Natural killer cell (primary cell): ENCODE measurements around the gene CDK2. TPM values are rescaled to one million over a fixed set of nuclear protein-coding genes. Genes with fewer than 3 reads are reported as not detected.

Experiments used
- ATAC-seq, 3 donors: fragments of 150-1000 bp in 2 of 3; fragments of 200-7000 bp in 1 of 3; cut with Tn5 transposase; 1 replicate in 1 of 3; 2 replicates in 2 of 3; pipeline ENCODE4 v1.10.0; 2021; ENCODE audit warnings: mild to moderate bottlenecking in 2 of 3, moderate library complexity in 2 of 3
- DNase-seq, 2 donors: peaks; one replicate each; pipeline versions ENCODE4 v3.0.0 to v3.0.0-alpha.2; 2013 to 2021; ENCODE audit warnings: mixed read lengths in 1 of 2
- H3K27ac ChIP-seq: one replicate; pipeline ENCODE4 v1.5.1; 2013; ENCODE audit warnings: mild to moderate bottlenecking, low read length
- H3K27me3 ChIP-seq: one replicate; pipeline ENCODE4 v1.6.1; 2013; ENCODE audit warnings: low read length; ENCODE audit not compliant: control insufficient read depth, insufficient read depth
- H3K36me3 ChIP-seq: one replicate; pipeline ENCODE4 v1.6.1; 2013; ENCODE audit warnings: low read length; ENCODE audit not compliant: control insufficient read depth, insufficient read depth
- H3K4me1 ChIP-seq: one replicate; pipeline ENCODE4 v1.6.1; 2013; ENCODE audit warnings: low read length; ENCODE audit not compliant: control insufficient read depth, insufficient read depth
- H3K4me3 ChIP-seq: one replicate; pipeline ENCODE4 v1.5.1; 2013; ENCODE audit warnings: low read length
- H3K9me3 ChIP-seq: one replicate; pipeline ENCODE4 v1.6.1; 2013; ENCODE audit warnings: low read length; ENCODE audit not compliant: control insufficient read depth, insufficient read depth
- H3K27ac Mint-ChIP-seq, 2 donors: one replicate each; pipeline ENCODE4 v1.8.0; 2022; ENCODE audit warnings: mild to moderate bottlenecking in 2 of 2, mixed read lengths in 2 of 2, moderate library complexity in 1 of 2
- H3K27me3 Mint-ChIP-seq, 2 donors: one replicate each; pipeline ENCODE4 v1.8.0; 2022; ENCODE audit warnings: low read depth in 2 of 2, mixed read lengths in 2 of 2
- H3K36me3 Mint-ChIP-seq: one replicate; pipeline ENCODE4 v1.8.0; 2022; ENCODE audit warnings: mixed read lengths
- H3K4me1 Mint-ChIP-seq, 2 donors: one replicate each; pipeline ENCODE4 v1.8.0; 2022; ENCODE audit warnings: mixed read lengths in 2 of 2
- H3K4me3 Mint-ChIP-seq: one replicate; pipeline ENCODE4 v1.8.0; 2022; ENCODE audit warnings: mild to moderate bottlenecking, moderate library complexity, mixed read lengths
- H3K9me3 Mint-ChIP-seq, 2 donors: one replicate each; pipeline ENCODE4 v1.8.0; 2022; ENCODE audit warnings: mixed read lengths in 2 of 2
- CTCF ChIP-seq: fragments of 200-600 bp; IDR thresholded peaks from one replicate; pipeline ENCODE4 v1.8.0; 2022; ENCODE audit warnings: antibody characterized with exemption
- WGBS: methylation state at CpG from one replicate; pipeline ENCODE4 v1.1.7; 2013; ENCODE audit warnings: missing lambda C conversion rate; ENCODE audit not compliant: insufficient coverage; 5-methylcytosine and 5-hydroxymethylcytosine counted together
- intact Hi-C: fragments of 100-400 bp; cut with micrococcal nuclease; formaldehyde crosslinking; loops from one replicate; pipeline ENCODE4 v1.14.2; 2022
- total RNA-seq, 4 donors: library from RNA; stranded (reverse); fragments of 120-200 nt in 1 of 4; gene quantifications; one replicate each; pipeline versions ENCODE4 v1.2.3 to v1.2.4, GENCODE V29; 2013 to 2022

The CDK2 gene
- total RNA-seq, 3 donors from 2014 or later (not counting 1 experiment from before 2014, with no cell fraction given) = 19.5 to 27.3 (median 27.3) TPM

GRCh38 chr12:55935738-55936151 lies 30.9 kb upstream of the CDK2 start:
- H3K27me3 Mint-ChIP-seq = no peaks in the 10 kb centered on the region
- H3K9me3 Mint-ChIP-seq = no peaks in the 10 kb centered on the region
- ATAC-seq = no peak
- WGBS = 97% methylated on average over 24 of the region's 26 CpGs
- peak overlapping the region; percentile 31 for H3K4me3 Mint-ChIP-seq
- TF ChIP-seq CTCF = no peak
- H3K27me3 ChIP-seq = no peaks in the 10 kb centered on the region
- H3K27ac Mint-ChIP-seq = peak overlapping the region in 1 of 2 donors; percentile 4
- peaks cover 33% of the 10 kb centered on the region for H3K4me1 ChIP-seq
- intact Hi-C loops = no loop called here
- H3K36me3 ChIP-seq = peaks cover 34% of the 10 kb centered on the region
- DNase-seq = peak in 1 of 2 donors; percentile 52
- H3K9me3 ChIP-seq = no peaks in the 10 kb centered on the region
- no peak overlapping the region for H3K27ac ChIP-seq
- H3K36me3 Mint-ChIP-seq = no peaks in the 10 kb centered on the region
- H3K4me3 ChIP-seq = no peak overlapping the region
- H3K4me1 Mint-ChIP-seq = peaks cover 28 to 33% of the 10 kb centered on the region in 2 donors

GRCh38 chr12:55937981-55938380 lies 28.6 kb upstream of the CDK2 start:
- Histone ChIP-seq H3K27me3 (no peaks in the 10 kb centered on the region), H3K4me3 (no peak overlapping the region), H3K27ac (no peak overlapping the region), H3K9me3 (no peaks in the 10 kb centered on the region), H3K36me3 (peaks cover 55% of the 10 kb centered on the region), H3K4me1 (peaks cover 16% of the 10 kb centered on the region)
- intact Hi-C loops = no loop called here
- H3K27ac Mint-ChIP-seq = no peak overlapping the region
- peaks cover 12% of the 10 kb centered on the region for H3K36me3 Mint-ChIP-seq
- H3K9me3 Mint-ChIP-seq = no peaks in the 10 kb centered on the region
- H3K4me3 Mint-ChIP-seq = no peak overlapping the region
- TF ChIP-seq CTCF = no peak
- ATAC-seq = no peak
- peaks cover 15 to 18% of the 10 kb centered on the region in 2 donors for H3K4me1 Mint-ChIP-seq
- no CpG with 5 or more reads among the region's 2 CpGs for WGBS
- no peak for DNase-seq
- no peaks in the 10 kb centered on the region for H3K27me3 Mint-ChIP-seq

- H3K4me1 ChIP-seq = peaks cover 11% of the 10 kb centered on the region
- ATAC-seq = no peak
- no peak overlapping the region for H3K4me3 ChIP-seq
These were observed 27.7 kb upstream of the CDK2 start for GRCh38 chr12:55938826-55939501.

More at GRCh38 chr12:55938826-55939501, 27.7 kb upstream of the CDK2 start:
- peaks cover 11 to 13% of the 10 kb centered on the region in 2 donors for H3K4me1 Mint-ChIP-seq
- peaks cover 62% of the 10 kb centered on the region for H3K36me3 ChIP-seq
- DNase-seq = no peak
- H3K27me3 Mint-ChIP-seq = no peaks in the 10 kb centered on the region
- TF ChIP-seq CTCF = no peak
- 98% methylated on average over 8 of the region's 8 CpGs for whole genome bisulfite sequencing
- H3K4me3 Mint-ChIP-seq = no peak overlapping the region
- intact Hi-C loops = no loop called here
- no peak overlapping the region for H3K27ac ChIP-seq
- H3K9me3 ChIP-seq = no peaks in the 10 kb centered on the region
- H3K27ac Mint-ChIP-seq = no peak overlapping the region
- H3K36me3 Mint-ChIP-seq = peaks cover 12% of the 10 kb centered on the region
- H3K27me3 ChIP-seq = no peaks in the 10 kb centered on the region
- H3K9me3 Mint-ChIP-seq = no peaks in the 10 kb centered on the region
